WERI-Rb-1 (cell line): ENCODE results near the gene ATP1A4.

ENCODE experiments used
- DNase-seq: peaks from one replicate; pipeline ENCODE4 v3.0.0-alpha.2; 2020
- H3K27ac ChIP-seq: fragments of 250-450 bp; sonication (Bioruptor Pico); 2 replicates; pipeline ENCODE4 v1.5.1; 2020; ENCODE audit warnings: mild to moderate bottlenecking, moderate library complexity
- H3K27me3 ChIP-seq: fragments of 250-450 bp; sonication (Bioruptor Pico); 2 replicates; pipeline ENCODE4 v1.5.1; 2021; ENCODE audit warnings: mild to moderate bottlenecking, low read depth, moderate library complexity; ENCODE audit not compliant: insufficient read depth, severe bottlenecking
- H3K36me3 ChIP-seq: fragments of 250-450 bp; sonication (Bioruptor Pico); 2 replicates; pipeline ENCODE4 v1.5.1; 2020; ENCODE audit warnings: mild to moderate bottlenecking, moderate library complexity
- H3K4me3 ChIP-seq: 2 replicates; pipeline ENCODE4 v1.5.1; 2011; ENCODE audit warnings: low read depth, mild to moderate bottlenecking, control low read depth, low read length
- H3K9me3 ChIP-seq: fragments of 250-450 bp; sonication (Bioruptor Pico); 2 replicates; pipeline ENCODE4 v1.5.1; 2021; ENCODE audit warnings: mild to moderate bottlenecking, moderate library complexity; ENCODE audit not compliant: severe bottlenecking
- CTCF ChIP-seq: IDR thresholded peaks from 2 replicates; pipeline ENCODE4 v1.5.1; 2011; ENCODE audit warnings: low read depth, mild to moderate bottlenecking, control low read depth, inconsistent platforms, low read length

ATP1A4 gene

GRCh38 chr1:160149716-160150115, 1.7 kb upstream of the ATP1A4 start:
- Histone ChIP-seq H3K9me3 (no peaks in the 10 kb centered on the region), H3K27ac (no peak overlapping the region), H3K27me3 (no peaks in the 10 kb centered on the region), H3K4me3 (no peak overlapping the region), H3K36me3 (no peaks in the 10 kb centered on the region)
- TF ChIP-seq CTCF = no peak
- DNase-seq = no peak

DNA sequence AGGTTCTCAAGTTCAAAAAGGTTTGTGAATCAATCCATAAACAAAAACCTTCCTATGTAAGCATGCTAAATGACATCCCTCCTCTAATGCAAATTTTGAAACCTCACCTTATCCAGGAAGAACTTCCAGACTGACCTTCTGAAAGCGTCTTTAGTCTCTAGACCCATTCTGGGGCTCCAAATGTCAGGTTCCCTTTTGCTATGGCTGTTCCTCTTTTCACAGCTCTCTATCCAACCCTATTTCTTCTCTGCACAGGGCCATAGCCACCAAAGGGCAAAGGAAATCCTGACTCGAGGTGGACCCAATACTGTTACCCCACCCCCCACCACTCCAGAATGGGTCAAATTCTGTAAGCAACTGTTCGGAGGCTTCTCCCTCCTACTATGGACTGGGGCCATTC, 3.4 kb downstream of the ATP1A4 start:
- no peak for DNase-seq
- TF ChIP-seq CTCF = no peak
- no peaks in the 10 kb centered on the region for H3K36me3 ChIP-seq
- no peaks in the 10 kb centered on the region for H3K9me3 ChIP-seq
- no peaks in the 10 kb centered on the region for H3K27me3 ChIP-seq
- H3K27ac ChIP-seq = no peak overlapping the region
- H3K4me3 ChIP-seq = no peak overlapping the region

DNA sequence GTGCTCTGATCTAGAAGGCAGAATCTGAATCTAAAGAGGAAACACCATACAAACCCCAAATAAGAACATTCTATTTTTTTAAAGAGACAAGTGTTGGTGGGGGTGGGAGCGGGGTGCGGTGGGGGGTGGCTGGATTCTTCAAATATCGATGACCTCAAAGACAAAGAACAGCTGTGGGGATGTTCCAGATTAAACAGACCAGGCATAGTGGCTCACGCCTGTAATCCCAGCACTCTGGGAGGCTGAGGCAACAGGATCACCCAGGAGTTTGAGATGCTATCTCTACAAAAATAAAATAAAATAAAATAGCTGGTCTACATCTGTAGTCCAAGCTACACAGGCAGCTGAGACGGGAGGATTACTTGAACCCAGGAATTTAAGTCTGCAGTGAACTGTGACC, 5.0 kb downstream of the ATP1A4 start:
- no peak for DNase-seq
- no peak for TF ChIP-seq CTCF
- no peak overlapping the region for H3K27ac ChIP-seq
- no peaks in the 10 kb centered on the region for H3K27me3 ChIP-seq
- H3K4me3 ChIP-seq = no peak overlapping the region
- no peaks in the 10 kb centered on the region for H3K9me3 ChIP-seq
- H3K36me3 ChIP-seq = no peaks in the 10 kb centered on the region

DNA sequence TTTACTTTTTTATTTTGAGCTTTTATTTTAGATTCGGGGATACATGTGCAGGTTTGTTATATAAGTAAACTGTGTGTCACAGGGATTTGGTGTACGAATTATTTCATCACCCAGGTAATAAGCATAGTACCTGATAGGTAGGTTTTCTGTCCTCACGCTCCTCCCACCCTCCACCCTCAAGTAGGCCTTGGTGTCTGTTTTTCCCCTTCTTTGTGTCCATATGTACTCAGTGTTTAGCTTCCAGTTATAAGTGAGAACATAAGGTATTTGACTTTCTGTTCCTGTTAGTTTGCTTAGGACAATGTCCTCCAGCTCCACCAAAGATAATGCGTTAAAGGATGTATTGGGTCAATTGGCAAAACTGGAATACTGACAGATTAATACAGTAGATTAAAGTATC, 5.8 kb downstream of the ATP1A4 start:
- no peaks in the 10 kb centered on the region for H3K9me3 ChIP-seq
- no peaks in the 10 kb centered on the region for H3K27me3 ChIP-seq
- no peak overlapping the region for H3K27ac ChIP-seq
- no peak overlapping the region for H3K4me3 ChIP-seq
- no peak for TF ChIP-seq CTCF
- no peak for DNase-seq
- no peaks in the 10 kb centered on the region for H3K36me3 ChIP-seq

DNA sequence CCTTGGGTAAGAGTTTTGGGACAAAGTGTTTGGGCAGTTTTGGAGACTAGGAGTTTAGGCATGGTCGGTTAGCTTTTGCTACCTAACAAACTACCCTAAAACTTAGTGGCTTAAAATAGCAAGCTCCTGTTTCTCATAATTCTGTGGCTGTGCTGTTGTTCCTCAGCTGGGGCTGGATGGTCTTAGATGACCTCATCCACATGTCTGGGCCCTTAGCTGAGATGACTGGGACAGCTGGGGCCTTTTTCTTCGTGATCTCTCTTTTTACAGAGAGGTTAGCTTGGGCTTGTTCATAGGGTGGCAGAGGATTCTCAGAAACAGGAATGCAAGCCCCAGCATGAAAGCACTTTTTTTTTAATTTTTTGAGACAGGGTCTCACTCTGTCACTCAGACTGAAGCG, 6.6 kb downstream of the ATP1A4 start:
- H3K9me3 ChIP-seq = no peaks in the 10 kb centered on the region
- H3K4me3 ChIP-seq = no peak overlapping the region
- DNase-seq = no peak
- no peaks in the 10 kb centered on the region for H3K36me3 ChIP-seq
- H3K27me3 ChIP-seq = no peaks in the 10 kb centered on the region
- no peak for TF ChIP-seq CTCF
- H3K27ac ChIP-seq = no peak overlapping the region

DNA sequence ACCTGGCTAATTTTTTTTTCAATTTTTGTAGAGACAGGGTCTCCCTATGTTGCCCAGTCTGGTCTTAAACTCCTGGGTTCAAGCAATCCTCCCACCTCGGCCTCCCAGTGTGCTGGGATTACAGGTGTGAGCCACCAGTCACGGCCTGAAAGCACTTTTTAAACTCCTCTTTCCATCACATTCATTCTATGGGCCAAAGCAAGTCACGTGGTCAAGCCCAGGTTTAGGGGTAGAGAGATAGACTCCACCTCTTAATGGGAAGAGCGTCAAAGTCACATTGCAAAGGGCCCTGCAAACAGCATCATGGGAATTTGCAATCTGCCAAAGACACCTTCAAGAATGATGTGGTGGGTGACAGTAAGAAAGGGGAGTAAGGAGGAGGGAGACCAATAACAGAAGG, 7.1 kb downstream of the ATP1A4 start:
- Histone ChIP-seq H3K27ac (no peak overlapping the region), H3K4me3 (no peak overlapping the region), H3K9me3 (no peaks in the 10 kb centered on the region), H3K27me3 (no peaks in the 10 kb centered on the region), H3K36me3 (no peaks in the 10 kb centered on the region)
- no peak for DNase-seq
- no peak for TF ChIP-seq CTCF
